SK-N-SH (cell line): ENCODE results near the gene DNAJB12. TPM values are rescaled to one million over a fixed set of nuclear protein-coding genes. Genes with fewer than 3 reads are reported as not detected.

Source experiments
- CTCF ChIA-PET: fragments of 300-600, 350-600 bp; formaldehyde crosslinking; extraction: SDS; loops from one replicate; lab custom pipeline; 2021; lab: Yijun Ruan, JAX
- POLR2A ChIA-PET: fragments of 350-600 bp; sonication (Branson Sonifier 250); formaldehyde crosslinking; extraction: SDS; loops from one replicate; lab custom pipeline; 2020; ENCODE audit warnings: antibody characterized with exemption, inconsistent platforms; lab: Yijun Ruan, JAX
- DNase-seq: peaks from one replicate; pipeline ENCODE4 v3.0.0; 2012
- H2AFZ ChIP-seq: fragments of 200-600 bp; sonication (generic); 2 replicates; pipeline ENCODE4 v1.8.1; 2016; ENCODE audit warnings: antibody characterized with exemption, mild to moderate bottlenecking, low read depth
- H3F3A ChIP-seq: fragments of 200-600 bp; sonication (generic); replicated peaks from 2 replicates; pipeline ENCODE3; 2016; ENCODE audit warnings: antibody characterized with exemption, mild to moderate bottlenecking; ENCODE audit not compliant: insufficient read depth
- H3K27ac ChIP-seq, 2 experiments: fragments of 200-500 bp in 1 of 2; fragments of 200-600 bp in 1 of 2; sonication (Bioruptor generic) in 1 of 2; sonication (generic), shearing (Covaris generic) in 1 of 2; 2 replicates each; pipeline versions ENCODE4 v1.5.1 to v1.6.1; 2014 to 2016; ENCODE audit warnings: low read depth in 2 of 2, inconsistent platforms in 1 of 2, low read length in 1 of 2, mild to moderate bottlenecking in 1 of 2, mixed read lengths in 1 of 2
- H3K27me3 ChIP-seq: fragments of 200-600 bp; sonication (generic), shearing (Covaris generic); 2 replicates; pipeline ENCODE4 v1.6.1; 2016; ENCODE audit warnings: mixed run types; ENCODE audit not compliant: insufficient read depth
- H3K36me3 ChIP-seq, 2 experiments: fragments of 200-500 bp in 1 of 2; fragments of 200-600 bp in 1 of 2; sonication (Bioruptor generic) in 1 of 2; sonication (generic) in 1 of 2; replicated peaks in 1 of 2; 2 replicates each; pipeline versions ENCODE3 to v1.5.1; 2014 to 2016; ENCODE audit warnings: low read length in 1 of 2, mild to moderate bottlenecking in 1 of 2; ENCODE audit not compliant: insufficient read depth in 2 of 2, control insufficient read depth in 1 of 2
- H3K4me1 ChIP-seq, 2 experiments: fragments of 200-500 bp in 1 of 2; fragments of 200-600 bp in 1 of 2; sonication (Bioruptor generic) in 1 of 2; sonication (generic), shearing (Covaris generic) in 1 of 2; 2 replicates each; pipeline versions ENCODE4 v1.5.1 to v1.6.1; 2014 to 2016; ENCODE audit warnings: low read depth in 1 of 2, low read length in 1 of 2, mixed run types in 1 of 2; ENCODE audit not compliant: insufficient read depth in 2 of 2, control insufficient read depth in 1 of 2
- H3K4me2 ChIP-seq: fragments of 200-600 bp; sonication (generic), shearing (Covaris generic); 2 replicates; pipeline ENCODE4 v1.6.1; 2017; ENCODE audit warnings: mixed run types
- H3K4me3 ChIP-seq, 2 experiments: fragments of 200-500 bp in 1 of 2; fragments of 200-600 bp in 1 of 2; sonication (Bioruptor generic) in 1 of 2; sonication (generic), shearing (Covaris generic) in 1 of 2; 2 replicates each; pipeline versions ENCODE4 v1.5.1 to v1.8.1; 2014 to 2016; ENCODE audit warnings: low read depth in 2 of 2, inconsistent platforms in 1 of 2, low read length in 1 of 2, mild to moderate bottlenecking in 1 of 2, mixed read lengths in 1 of 2, moderate library complexity in 1 of 2
- H3K79me2 ChIP-seq: fragments of 200-600 bp; sonication (generic); 2 replicates; pipeline ENCODE4 v1.8.1; 2017; ENCODE audit warnings: mild to moderate bottlenecking; ENCODE audit not compliant: insufficient read depth
- H3K9ac ChIP-seq: fragments of 200-600 bp; sonication (generic); 2 replicates; pipeline ENCODE4 v1.6.1; 2017; ENCODE audit warnings: mixed run types
- H3K9me2 ChIP-seq: fragments of 200-600 bp; sonication (generic); 2 replicates; pipeline ENCODE4 v1.6.1; 2017; ENCODE audit warnings: mixed run types
- H3K9me3 ChIP-seq: fragments of 200-600 bp; sonication (generic); 2 replicates; pipeline ENCODE4 v1.6.1; 2017; ENCODE audit warnings: mixed run types, mild to moderate bottlenecking, moderate library complexity
- H4K20me1 ChIP-seq: fragments of 200-600 bp; sonication (generic); 2 replicates; pipeline ENCODE4 v1.6.1; 2017; ENCODE audit warnings: mild to moderate bottlenecking, mixed run types; ENCODE audit not compliant: insufficient read depth
- CHD2 ChIP-seq: fragments of 150-350 bp; IDR thresholded peaks from 2 replicates; pipeline ENCODE4 v1.6.1; 2018; ENCODE audit warnings: low read length; ENCODE audit not compliant: partially characterized antibody
- ELF1 ChIP-seq: IDR thresholded peaks from 2 replicates; pipeline ENCODE4 v1.4.0; 2012
- EP300 ChIP-seq, 2 experiments: IDR thresholded peaks; 2 replicates each; pipeline versions ENCODE4 v1.4.0 to v1.6.1; 2012; ENCODE audit warnings: borderline replicate concordance in 1 of 2, low read depth in 1 of 2, low read length in 1 of 2
- FOXM1 ChIP-seq: IDR thresholded peaks from 2 replicates; pipeline ENCODE4 v1.4.0; 2012; ENCODE audit warnings: low read depth, mild to moderate bottlenecking
- IRF3 ChIP-seq: fragments of 150-350 bp; IDR thresholded peaks from 2 replicates; pipeline ENCODE4 v1.6.1; 2016; ENCODE audit warnings: mild to moderate bottlenecking, low read depth, low read length
- MXI1 ChIP-seq: IDR thresholded peaks from 2 replicates; pipeline ENCODE4 v1.6.1; 2012; ENCODE audit warnings: mild to moderate bottlenecking, low read depth, low read length, improper control_type of control experiment
- PBX3 ChIP-seq: IDR thresholded peaks from 2 replicates; pipeline ENCODE4; 2012
- POLR2AphosphoS5 ChIP-seq: IDR thresholded peaks from 2 replicates; pipeline ENCODE4 v1.6.1; 2012; ENCODE audit warnings: low read depth, low read length
- RAD21 ChIP-seq: IDR thresholded peaks from 2 replicates; pipeline ENCODE4 v1.6.1; 2012; ENCODE audit warnings: mild to moderate bottlenecking, low read length
- RFX5 ChIP-seq: IDR thresholded peaks from 2 replicates; pipeline ENCODE4 v1.6.1; 2012; ENCODE audit warnings: mild to moderate bottlenecking, improper control_type of control experiment, low read length
- RXRA ChIP-seq: IDR thresholded peaks from 2 replicates; pipeline ENCODE4 v1.4.0; 2012; ENCODE audit warnings: low read depth, mild to moderate bottlenecking, borderline replicate concordance
- SIN3A ChIP-seq: IDR thresholded peaks from 2 replicates; pipeline ENCODE4 v1.6.1; 2012; ENCODE audit warnings: low read depth, mild to moderate bottlenecking, low read length, moderate library complexity, borderline replicate concordance
- SMC3 ChIP-seq: IDR thresholded peaks from 2 replicates; pipeline ENCODE4 v1.6.1; 2012; ENCODE audit warnings: low read depth, low read length, improper control_type of control experiment
- TCF12 ChIP-seq: IDR thresholded peaks from 2 replicates; pipeline ENCODE4 v1.4.0; 2012
- WGBS: methylation state at CpG from one replicate; pipeline ENCODE4 v1.1.6; 2017; ENCODE audit warnings: low lambda C conversion rate; 5-methylcytosine and 5-hydroxymethylcytosine counted together
- polyA plus RNA-seq, 3 experiments: library from polyadenylated mRNA; depleted of rRNA; stranded (reverse); fragments of >200 nt; gene quantifications; 2 replicates each; pipeline ENCODE4 v1.2.3, GENCODE V29; 2012

Gene DNAJB12
- polyA plus RNA-seq, 1 of the 3 experiments (the other 2 are of a cell fraction), result 25.8 TPM

GRCh38 chr10:72334825-72335393 is 19.8 kb downstream of the DNAJB12 start (continued):
- TF ChIP-seq TCF12 (peak; percentile 50; the same call in 1 of the 2 replicates), SIN3A (no peak), RXRA (peak; percentile 69; the same call in 1 of the 2 replicates), FOXM1 (no peak), PBX3 (no peak)

GRCh38 chr10:72334196-72334824 is 20.4 kb downstream of the DNAJB12 start:
- H3K27me3 ChIP-seq, result no peaks in the 10 kb centered on the region
- H3K36me3 ChIP-seq, result peaks cover 23 to 30% of the 10 kb centered on the region in 2 experiments
- H3K79me2 ChIP-seq, result no peaks in the 10 kb centered on the region
- H3K9ac ChIP-seq, result peak overlapping the region; percentile 1; the same call in 1 of the 2 replicates
- DNase-seq, result peak; percentile 77
- peak overlapping the region; percentile 35; the same call in 1 of the 2 replicates for H3K4me2 ChIP-seq
- no peaks in the 10 kb centered on the region for H4K20me1 ChIP-seq
- H3K4me3 ChIP-seq, result no peak overlapping the region
- POLR2A ChIA-PET, result interaction anchor here (0.7 to 15.0 kb wide), 4 partner anchors 14 to 68 kb away, joined by 3 to 234 read pairs (median 12); partner anchors contain the start of gene DDIT4
- CTCF ChIA-PET, result interaction anchor here (0.6 to 14.0 kb wide), 13 partner anchors 9 to 438 kb away, joined by 3 to 198 read pairs (median 5); partner anchors contain the start of gene DDIT4
- peak overlapping the region; percentile 57 to 99; a peak in 3 of 4 replicates for H3K27ac ChIP-seq
- H2AFZ ChIP-seq, result no peak overlapping the region
- H3K4me1 ChIP-seq, result peaks cover 15 to 74% of the 10 kb centered on the region in 2 experiments
- H3K9me2 ChIP-seq, result no peaks in the 10 kb centered on the region
- H3F3A ChIP-seq, result peaks cover 16% of the 10 kb centered on the region
- WGBS, result 44% methylated on average over 17 of the region's 17 CpGs
- TF ChIP-seq EP300 (IDR thresholded peaks at IDR 0.05; ENCODE audit: borderline replicate concordance in 1 of 2, low read depth in 1 of 2, low read length in 1 of 2), result peak in 1 of 2 experiments; percentile 40; a peak in 1 of 4 replicates
- TF ChIP-seq CHD2, result peak; percentile 81
- peak; percentile 91 for TF ChIP-seq MXI1
- no peak for TF ChIP-seq ELF1
- 0 out of 2 replicates have a peak, but pooled peaks have one; percentile 11 for TF ChIP-seq SMC3
- TF ChIP-seq IRF3, result no peak
- TF ChIP-seq RAD21, result peak; percentile 3
- TF ChIP-seq POLR2AphosphoS5, result no peak
- peak; percentile 63; the same call in 1 of the 2 replicates for TF ChIP-seq RFX5
- H3K9me3 ChIP-seq, result no peaks in the 10 kb centered on the region
